ENCODE results near the gene SHANK2.

Gene SHANK2

DNA sequence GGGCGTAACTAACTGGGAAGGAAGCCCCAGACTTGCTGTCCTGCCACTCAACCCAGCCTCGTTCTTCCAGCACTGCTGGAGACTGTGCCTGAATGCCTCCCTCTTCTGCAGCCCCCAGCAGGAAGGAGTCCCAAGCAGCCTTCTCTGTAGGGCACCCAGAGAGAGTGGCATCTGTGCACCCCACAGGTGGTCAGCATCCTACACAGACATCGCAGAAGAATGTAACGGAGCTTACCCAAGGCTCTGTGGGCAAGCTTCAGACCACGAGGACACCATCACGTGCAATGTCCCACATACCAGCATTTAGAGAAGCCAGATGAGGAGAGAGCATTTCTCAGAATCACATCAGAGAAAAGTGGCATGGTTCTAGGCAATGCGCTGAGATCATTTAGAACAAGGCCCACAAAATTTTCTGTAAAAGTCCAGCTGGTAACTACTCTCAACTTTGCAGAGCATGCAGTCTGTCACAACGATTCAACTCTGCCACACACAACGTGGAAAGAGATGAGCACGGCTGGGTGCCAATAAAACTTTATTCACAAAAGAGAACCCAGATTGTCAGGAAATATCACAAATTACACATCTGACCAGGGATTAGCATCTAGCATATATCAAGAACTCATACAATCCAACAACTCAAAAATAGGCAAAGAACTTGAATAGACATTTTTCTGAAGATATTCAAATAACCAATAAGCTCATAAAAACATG, 33.4 kb downstream of the SHANK2 start:
- DNase-seq = no peak

GRCh38 chr11:71215425-71215965, 36.9 kb downstream of the SHANK2 start:
- no peak for DNase-seq

- DNase-seq = no peak
Measured at GRCh38 chr11:71214553-71215424, 37.6 kb downstream of the SHANK2 start.

DNA sequence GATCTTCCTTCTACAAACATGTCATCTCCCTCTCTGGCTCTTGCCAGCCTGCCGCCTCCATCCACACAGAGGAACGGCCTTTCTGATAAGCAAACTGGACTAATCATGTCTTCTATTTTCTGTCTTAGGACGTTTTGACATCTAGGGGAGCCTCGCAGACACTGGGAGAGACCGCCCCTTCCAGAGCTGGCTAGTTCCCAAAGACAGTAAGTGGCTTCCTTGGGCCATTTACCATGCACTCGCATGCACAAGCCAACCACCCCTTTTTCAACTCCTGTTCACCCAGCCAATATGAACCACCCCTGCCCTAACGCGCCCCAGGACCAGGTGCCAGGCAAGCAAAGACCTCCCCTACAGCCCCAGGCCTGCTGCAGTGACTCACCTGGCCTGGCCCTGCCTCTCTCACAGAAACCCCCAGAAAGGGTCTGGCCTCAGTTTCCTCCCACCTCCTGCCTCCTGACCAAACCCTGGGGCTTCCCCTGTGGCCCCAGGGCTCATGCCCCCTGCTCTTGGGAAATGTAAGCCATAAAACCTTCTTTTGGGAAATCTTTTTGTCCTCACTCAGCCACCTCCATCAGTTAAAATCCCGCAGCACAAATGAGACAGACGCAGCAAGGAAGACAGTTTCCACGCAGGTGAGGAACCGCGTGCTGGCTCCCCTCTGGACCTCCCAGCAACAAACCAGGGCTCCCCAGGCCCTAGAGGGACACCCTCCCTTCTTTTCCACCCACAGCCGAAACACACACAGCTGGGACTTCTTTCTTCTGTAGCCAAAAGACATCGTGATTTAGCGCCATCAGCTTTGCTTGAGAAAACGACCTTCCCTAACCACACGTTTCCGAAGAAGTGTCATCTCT, 38.5 kb downstream of the SHANK2 start:
- DNase-seq = no peak

- DNase-seq = no peak
Measured at GRCh38 chr11:71212871-71213559, 39.4 kb downstream of the SHANK2 start.

DNA sequence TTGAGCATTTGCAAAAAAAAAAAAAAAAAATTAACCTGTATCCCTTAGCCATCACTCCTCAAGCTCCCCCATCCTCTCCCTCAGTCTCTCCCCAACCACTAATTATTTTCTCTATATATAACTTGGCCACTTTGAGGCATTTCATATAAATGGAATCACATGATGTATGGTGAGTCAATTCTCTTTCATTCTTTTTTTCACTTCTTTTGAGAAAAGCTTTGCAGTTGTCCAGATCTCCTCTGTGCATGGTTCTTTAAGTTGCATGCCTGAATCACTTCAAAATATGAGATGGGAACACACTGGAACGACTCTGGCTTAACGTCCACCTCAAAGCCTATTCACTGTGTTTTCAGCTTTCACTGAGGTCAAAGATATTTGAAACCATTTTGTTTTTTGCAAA, 40.7 kb downstream of the SHANK2 start:
- DNase-seq = no peak

DNA sequence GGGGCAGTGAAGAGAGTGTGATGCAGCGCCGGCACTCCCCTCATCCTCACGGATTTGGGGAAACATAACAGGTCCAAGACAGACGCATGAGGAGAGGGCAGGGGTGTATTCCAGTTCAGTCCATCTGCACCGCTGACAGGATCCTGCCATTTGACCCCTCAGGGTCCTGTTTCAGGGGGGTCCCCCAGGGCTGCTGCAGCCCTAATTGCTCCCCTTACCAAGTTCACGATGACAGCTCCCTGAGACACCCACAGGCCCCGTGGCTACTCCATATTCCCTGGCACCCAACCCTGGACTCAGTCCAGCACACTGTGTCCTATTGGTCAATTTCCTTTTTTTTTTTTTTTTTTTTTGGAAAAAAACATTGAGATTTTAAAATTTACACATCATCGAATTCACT, 41.5 kb downstream of the SHANK2 start:
- no peak for DNase-seq

DNA sequence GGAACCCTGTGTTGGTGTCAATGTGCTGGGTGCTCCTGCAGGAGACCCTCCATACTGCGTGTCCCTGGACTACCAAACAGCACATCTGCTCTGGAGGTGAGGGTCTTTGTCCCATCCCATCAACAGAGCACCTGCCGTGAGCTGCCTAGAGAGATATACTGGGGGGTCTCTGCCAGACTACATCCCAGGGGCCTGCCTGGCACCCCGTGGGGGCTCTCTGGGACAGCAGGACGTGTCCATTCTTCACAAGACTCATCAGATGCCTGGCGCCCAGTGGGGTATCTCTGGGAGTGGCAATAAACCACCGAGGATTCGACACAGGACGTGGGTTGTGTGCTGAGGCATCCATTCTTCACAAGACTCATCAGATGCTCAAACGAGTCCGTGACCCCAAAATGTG, 42.7 kb downstream of the SHANK2 start:
- no peak for DNase-seq

DNA sequence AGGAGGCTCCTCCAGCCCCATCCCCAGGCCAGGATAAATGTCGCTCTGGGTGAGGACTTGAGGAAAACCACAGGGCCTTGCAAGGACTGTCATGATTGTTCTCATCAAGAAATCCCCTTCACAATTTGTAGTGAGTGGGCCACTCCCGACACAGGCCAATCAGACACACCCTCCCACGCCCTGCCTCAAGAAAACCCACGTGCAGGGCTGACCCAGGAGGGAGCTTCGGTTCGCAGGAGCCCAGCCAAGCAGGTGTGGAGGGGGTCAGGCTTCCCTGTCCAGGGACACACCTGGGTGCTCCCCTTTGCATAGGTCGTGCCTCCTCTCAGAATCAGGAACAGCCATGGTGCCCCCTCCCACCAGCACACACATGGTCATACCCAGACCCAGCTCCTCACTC, 43.2 kb downstream of the SHANK2 start:
- no peak for DNase-seq

GRCh38 chr11:71208011-71208774, 44.2 kb downstream of the SHANK2 start:
- DNase-seq = no peak

DNA sequence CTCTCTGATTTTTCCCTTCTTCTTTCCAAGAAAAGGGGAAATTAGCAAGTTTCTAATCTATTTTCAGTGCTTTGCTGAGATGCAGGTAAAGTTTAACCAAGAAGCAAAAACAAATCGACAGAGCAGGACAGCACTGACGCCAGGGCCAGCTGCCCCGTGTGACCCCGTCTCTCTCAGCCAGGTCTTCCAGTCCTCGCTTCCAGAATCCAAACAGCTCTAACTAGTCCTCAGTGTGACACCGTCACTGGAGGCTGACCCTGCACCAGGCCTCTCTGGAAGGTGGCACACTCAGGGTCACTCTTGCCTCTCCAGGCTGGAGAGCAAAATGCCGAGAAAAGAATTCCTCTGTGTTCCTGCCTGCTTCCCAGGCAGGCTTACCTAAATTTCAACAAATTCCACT, 44.8 kb downstream of the SHANK2 start:
- no peak for DNase-seq

DNA sequence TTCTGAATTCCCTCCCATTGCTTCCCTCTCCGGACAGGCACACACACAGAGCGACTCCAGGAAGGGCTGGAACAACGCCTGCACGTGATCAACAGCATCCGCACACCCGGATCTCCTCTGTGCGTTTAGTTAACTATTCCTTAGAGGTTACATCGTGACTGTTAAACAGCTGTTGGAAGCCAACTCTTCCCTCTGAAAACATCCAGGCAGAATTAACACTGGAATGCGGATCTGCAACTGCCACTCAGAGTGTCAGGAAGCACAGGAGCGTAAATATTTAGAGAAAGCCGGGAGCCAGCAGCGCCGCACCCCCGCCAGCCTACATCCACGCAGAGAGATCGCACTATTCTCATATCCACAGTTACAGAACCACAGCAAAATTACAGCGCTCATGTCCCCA, 46.2 kb downstream of the SHANK2 start:
- DNase-seq = no peak

DNA sequence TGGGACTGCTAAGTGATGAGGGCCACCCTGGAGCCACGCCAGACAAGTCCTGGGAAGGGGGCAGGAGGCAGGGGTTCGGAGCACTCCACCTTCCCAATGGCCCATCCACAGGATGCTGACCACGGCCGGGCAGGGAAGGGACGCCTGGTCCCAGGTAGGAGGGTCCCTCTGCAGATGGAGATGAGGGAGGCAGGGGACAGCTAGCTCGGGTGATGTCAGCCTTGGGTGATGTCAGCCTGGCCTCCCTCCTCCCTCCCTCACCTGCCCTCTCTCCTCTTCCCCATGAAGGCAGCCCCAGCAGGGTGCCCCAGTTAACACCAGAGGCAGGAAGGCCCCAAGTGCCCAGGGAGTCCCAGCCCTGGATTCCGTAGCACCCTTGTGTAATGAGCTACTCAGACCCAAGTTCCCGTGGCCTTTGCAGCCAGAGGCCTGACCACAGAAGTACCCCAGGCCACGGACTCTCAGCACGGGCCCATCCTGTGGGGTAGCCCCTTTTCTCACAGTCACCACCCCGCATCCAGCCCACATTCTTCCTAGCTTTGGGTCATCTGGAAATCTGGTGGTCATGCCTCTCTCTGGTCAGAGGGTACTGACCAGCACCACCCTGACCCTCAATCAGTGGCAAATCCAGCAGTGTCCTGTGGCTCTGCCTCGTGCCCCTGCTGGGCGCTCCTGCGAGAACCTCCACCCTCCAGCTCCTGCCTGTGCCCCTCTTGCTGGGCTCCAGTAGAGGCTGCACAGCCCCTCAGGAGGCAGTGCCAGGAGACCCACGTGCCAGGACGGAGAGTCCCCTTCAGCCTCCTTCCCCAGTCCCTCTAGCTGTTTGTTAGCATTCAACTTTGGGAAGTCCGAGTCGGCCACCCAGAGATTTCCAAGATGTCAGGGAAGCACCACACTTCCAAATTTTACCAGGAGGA, 47.4 kb downstream of the SHANK2 start:
- no peak for DNase-seq

- DNase-seq = no peak
Measured at GRCh38 chr11:71204294-71204693, 48.1 kb downstream of the SHANK2 start.

GRCh38 chr11:71203681-71204080, 48.7 kb downstream of the SHANK2 start:
- no peak for DNase-seq

GRCh38 chr11:71202966-71203365, 49.4 kb downstream of the SHANK2 start:
- DNase-seq = no peak

- no peak for DNase-seq
Measured at GRCh38 chr11:71202598-71202944, 49.8 kb downstream of the SHANK2 start.
